ENCODE data around the gene WDR48.

DNA sequence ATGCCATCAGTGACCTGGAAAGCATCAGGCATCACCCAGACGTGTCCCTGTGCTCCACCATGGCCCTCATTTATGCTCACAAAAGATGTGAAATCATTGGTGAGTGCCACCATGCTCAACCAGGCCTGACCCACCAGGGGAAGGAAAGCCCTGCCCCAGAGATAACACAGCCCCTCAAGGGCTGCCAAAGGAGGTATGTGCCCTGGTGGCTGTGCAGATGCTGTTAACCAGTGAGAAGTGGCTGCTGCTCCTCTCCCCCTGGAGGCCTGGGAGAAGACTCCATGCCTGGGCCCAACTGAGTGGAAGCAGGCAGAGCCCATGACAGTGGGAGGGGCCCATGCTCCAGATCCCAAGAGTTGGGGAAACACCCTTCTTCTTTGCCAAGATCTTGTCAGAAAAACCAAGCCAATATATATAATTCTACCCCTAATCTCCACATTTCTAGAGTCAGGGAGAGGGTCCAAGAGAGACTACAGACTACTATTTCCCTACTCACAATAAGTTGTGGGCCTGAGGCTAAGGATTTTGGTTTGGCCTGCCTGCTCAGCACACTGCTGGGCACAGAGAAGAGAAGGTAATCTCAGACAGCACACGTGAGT, 58.3 kb downstream of the WDR48 start:
- TF ChIP-seq, protein P1, sequence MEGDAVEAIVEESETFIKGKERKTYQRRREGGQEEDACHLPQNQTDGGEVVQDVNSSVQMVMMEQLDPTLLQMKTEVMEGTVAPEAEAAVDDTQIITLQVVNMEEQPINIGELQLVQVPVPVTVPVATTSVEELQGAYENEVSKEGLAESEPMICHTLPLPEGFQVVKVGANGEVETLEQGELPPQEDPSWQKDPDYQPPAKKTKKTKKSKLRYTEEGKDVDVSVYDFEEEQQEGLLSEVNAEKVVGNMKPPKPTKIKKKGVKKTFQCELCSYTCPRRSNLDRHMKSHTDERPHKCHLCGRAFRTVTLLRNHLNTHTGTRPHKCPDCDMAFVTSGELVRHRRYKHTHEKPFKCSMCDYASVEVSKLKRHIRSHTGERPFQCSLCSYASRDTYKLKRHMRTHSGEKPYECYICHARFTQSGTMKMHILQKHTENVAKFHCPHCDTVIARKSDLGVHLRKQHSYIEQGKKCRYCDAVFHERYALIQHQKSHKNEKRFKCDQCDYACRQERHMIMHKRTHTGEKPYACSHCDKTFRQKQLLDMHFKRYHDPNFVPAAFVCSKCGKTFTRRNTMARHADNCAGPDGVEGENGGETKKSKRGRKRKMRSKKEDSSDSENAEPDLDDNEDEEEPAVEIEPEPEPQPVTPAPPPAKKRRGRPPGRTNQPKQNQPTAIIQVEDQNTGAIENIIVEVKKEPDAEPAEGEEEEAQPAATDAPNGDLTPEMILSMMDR (conservative IDR thresholded peaks at IDR 0.05; ENCODE audit: low read depth in 2 of 2): no peak
- no peak for TF ChIP-seq EZH2 (IDR thresholded peaks at IDR 0.05; ENCODE audit: low read depth, unreplicated experiment)

Data from GM23338 (cell line).